ENCODE results near the gene TSPAN10. TPM values are rescaled to one million over a fixed set of nuclear protein-coding genes. Genes with fewer than 3 reads are reported as not detected.

The TSPAN10 gene
- total RNA-seq, 4 donors from 2014 or later = 0.21 to 3.0 TPM; not detected in 2

- H3K36me3 ChIP-seq = no peaks in the 10 kb centered on the region
- H3K4me1 ChIP-seq = no peaks in the 10 kb centered on the region
- no peak for DNase-seq
- no peak for TF ChIP-seq POLR2A (IDR thresholded peaks at IDR 0.05)
- no peak for TF ChIP-seq CTCF (IDR thresholded peaks at IDR 0.05)
- no peaks in the 10 kb centered on the region for H3K27me3 ChIP-seq
- no peak overlapping the region for H3K27ac ChIP-seq
- H3K9me3 ChIP-seq = no peaks in the 10 kb centered on the region
- H3K4me3 ChIP-seq = no peak overlapping the region
- intact Hi-C loops (cut with DNase I; ENCODE audit: low total_unique reads) = no loop called here
Observed at GRCh38 chr17:81621494-81622130, 15.4 kb upstream of the TSPAN10 start.

DNA sequence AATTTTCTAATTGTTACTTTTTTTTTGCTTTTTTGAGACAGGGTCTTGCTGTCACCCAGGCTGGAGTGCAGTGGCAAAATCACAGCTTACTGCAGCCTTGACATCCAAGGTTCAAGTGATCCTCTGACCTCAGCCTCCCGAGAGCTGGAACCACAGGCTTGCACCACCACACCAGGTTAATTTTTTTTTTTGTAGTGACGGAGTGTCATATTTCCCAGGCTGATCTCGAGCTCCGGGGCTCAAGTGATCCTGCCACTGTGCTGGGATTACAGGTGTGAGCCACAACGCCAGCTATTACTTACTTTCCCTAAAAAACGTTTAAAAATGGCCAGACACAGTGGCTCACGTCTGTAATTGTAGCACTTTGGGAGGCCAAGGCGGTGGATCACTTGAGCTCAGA is 6.7 kb upstream of the TSPAN10 start:
- DNase-seq = no peak
- H3K27me3 ChIP-seq = no peaks in the 10 kb centered on the region
- no peak overlapping the region for H3K4me3 ChIP-seq
- H3K27ac ChIP-seq = no peak overlapping the region
- no peaks in the 10 kb centered on the region for H3K9me3 ChIP-seq
- H3K36me3 ChIP-seq = no peaks in the 10 kb centered on the region
- TF ChIP-seq CTCF (IDR thresholded peaks at IDR 0.05) (no peak), POLR2A (IDR thresholded peaks at IDR 0.05) (no peak)
- H3K4me1 ChIP-seq = peaks cover 0 to 8% of the 10 kb centered on the region in 2 donors
- intact Hi-C loops (cut with DNase I; ENCODE audit: low total_unique reads) = no loop called here

DNA sequence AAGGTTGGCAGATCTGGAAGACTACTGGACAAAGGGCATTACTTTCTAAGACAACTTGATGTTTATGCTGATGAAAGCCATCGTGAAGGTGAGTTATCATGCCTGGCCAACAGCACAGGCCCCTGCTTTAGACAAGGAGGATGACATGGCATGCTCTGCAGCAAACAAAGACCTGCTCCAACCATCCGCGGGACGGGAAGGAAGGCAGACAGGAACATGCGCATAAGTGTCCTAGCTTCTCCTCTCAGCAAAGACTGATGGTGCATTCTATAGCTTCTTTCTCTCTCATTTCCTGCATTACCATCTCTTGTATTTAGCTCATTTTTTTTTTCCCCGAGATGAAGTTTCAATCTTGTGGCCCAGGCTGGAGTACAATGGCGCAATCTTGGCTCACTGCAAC is 5.5 kb upstream of the TSPAN10 start:
- no peak for TF ChIP-seq POLR2A (IDR thresholded peaks at IDR 0.05)
- no peak for TF ChIP-seq CTCF (IDR thresholded peaks at IDR 0.05)
- no peak overlapping the region for H3K27ac ChIP-seq
- DNase-seq = no peak
- no peaks in the 10 kb centered on the region for H3K36me3 ChIP-seq
- H3K9me3 ChIP-seq = no peaks in the 10 kb centered on the region
- H3K4me1 ChIP-seq = peaks cover 0 to 13% of the 10 kb centered on the region in 2 donors
- intact Hi-C loops (cut with DNase I; ENCODE audit: low total_unique reads) = no loop called here
- H3K4me3 ChIP-seq = no peak overlapping the region
- H3K27me3 ChIP-seq = no peaks in the 10 kb centered on the region

DNA sequence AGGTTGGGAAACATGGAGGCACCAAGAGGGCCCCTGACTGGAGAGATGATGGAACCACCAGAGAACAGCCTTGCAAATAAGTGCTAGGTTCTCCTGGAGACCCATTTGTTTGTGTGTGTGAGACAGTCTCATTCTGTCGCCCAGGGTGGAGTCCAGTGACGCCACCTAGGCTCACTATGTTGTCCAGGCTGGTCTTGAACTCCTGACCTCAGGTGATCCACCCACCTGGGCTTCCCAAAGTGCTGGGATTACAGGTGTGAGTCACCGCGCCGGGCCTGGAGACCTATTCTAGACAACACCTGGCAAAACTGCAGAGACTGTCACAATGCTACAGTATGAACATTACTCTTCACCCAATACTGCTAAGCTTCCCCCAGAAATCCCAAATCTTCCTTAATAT is 1.6 kb upstream of the TSPAN10 start:
- intact Hi-C loops (cut with DNase I; ENCODE audit: low total_unique reads) = no loop called here
- H3K27me3 ChIP-seq = no peaks in the 10 kb centered on the region
- H3K4me3 ChIP-seq = peak overlapping the region in 1 of 2 donors; percentile 95
- no peak for TF ChIP-seq CTCF (IDR thresholded peaks at IDR 0.05)
- no peak for DNase-seq
- H3K4me1 ChIP-seq = peaks cover 0 to 13% of the 10 kb centered on the region in 2 donors
- H3K9me3 ChIP-seq = no peaks in the 10 kb centered on the region
- H3K27ac ChIP-seq = no peak overlapping the region
- H3K36me3 ChIP-seq = no peaks in the 10 kb centered on the region

GRCh38 chr17:81635973-81636504 is 957 bp upstream of the TSPAN10 start:
- no peak for DNase-seq
- Histone ChIP-seq H3K27me3 (no peaks in the 10 kb centered on the region), H3K36me3 (no peaks in the 10 kb centered on the region), H3K27ac (peak overlapping the region; percentile 81), H3K9me3 (no peaks in the 10 kb centered on the region), H3K4me1 (peaks cover 0 to 13% of the 10 kb centered on the region in 2 donors), H3K4me3 (peak overlapping the region; percentile 77 to 95)
- intact Hi-C loops (cut with DNase I; ENCODE audit: low total_unique reads) = no loop called here
- no peak for TF ChIP-seq POLR2A (IDR thresholded peaks at IDR 0.05)

Data from uterus (tissue), 4 donors.